GM19099 (cell line): ENCODE measurements around the gene SIM2.

Source experiments
- POLR2A ChIP-seq: IDR thresholded peaks from 3 replicates; pipeline ENCODE4 v1.6.1; 2011; ENCODE audit warnings: low read depth; ENCODE audit not compliant: insufficient read length; ENCODE audit errors: extremely low read depth

Gene SIM2

GRCh38 chr21:36751383-36751782 is 52.5 kb downstream of the SIM2 start:
- no peak for TF ChIP-seq POLR2A

- no peak for TF ChIP-seq POLR2A
Measured at GRCh38 chr21:36753556-36753955, 54.6 kb downstream of the SIM2 start.

- TF ChIP-seq POLR2A = no peak
Measured at GRCh38 chr21:36754241-36754898, 55.5 kb downstream of the SIM2 start.

- no peak for TF ChIP-seq POLR2A
Measured at GRCh38 chr21:36756527-36756926, 57.6 kb downstream of the SIM2 start.

- TF ChIP-seq POLR2A = no peak
Measured at GRCh38 chr21:36757196-36757595, 58.3 kb downstream of the SIM2 start.

GRCh38 chr21:36759348-36760083 is 60.6 kb downstream of the SIM2 start:
- TF ChIP-seq POLR2A = no peak

- TF ChIP-seq POLR2A = no peak
Measured at GRCh38 chr21:36761685-36762084, 62.8 kb downstream of the SIM2 start.

GRCh38 chr21:36762642-36763041 is 63.7 kb downstream of the SIM2 start:
- TF ChIP-seq POLR2A = no peak

GRCh38 chr21:36763305-36763704 is 64.4 kb downstream of the SIM2 start:
- no peak for TF ChIP-seq POLR2A

- TF ChIP-seq POLR2A = no peak
Measured at GRCh38 chr21:36765229-36765628, 66.3 kb downstream of the SIM2 start.

- TF ChIP-seq POLR2A = no peak
Measured at GRCh38 chr21:36766511-36766910, 67.6 kb downstream of the SIM2 start.

- TF ChIP-seq POLR2A = no peak
Measured at GRCh38 chr21:36767096-36767495, 68.2 kb downstream of the SIM2 start.

GRCh38 chr21:36768496-36768895 is 69.6 kb downstream of the SIM2 start:
- no peak for TF ChIP-seq POLR2A

- no peak for TF ChIP-seq POLR2A
Measured at GRCh38 chr21:36769051-36769839, 70.3 kb downstream of the SIM2 start.

- no peak for TF ChIP-seq POLR2A
Measured at GRCh38 chr21:36773117-36773516, 74.2 kb downstream of the SIM2 start.

GRCh38 chr21:36773995-36774394 is 75.1 kb downstream of the SIM2 start:
- TF ChIP-seq POLR2A = no peak

- TF ChIP-seq POLR2A = no peak
Measured at GRCh38 chr21:36776981-36777617, 78.2 kb downstream of the SIM2 start.
